BE2C (cell line): ENCODE data around the gene PLCB1.

ENCODE experiments used
- DNase-seq: peaks from one replicate; pipeline ENCODE4 v3.0.0-alpha.2; 2020
- H3K27me3 ChIP-seq: fragments of 250-450 bp; sonication (Bioruptor Pico); 2 replicates; pipeline ENCODE4 v1.5.1; 2020; ENCODE audit warnings: mild to moderate bottlenecking
- H3K36me3 ChIP-seq: fragments of 250-450 bp; sonication (Bioruptor Pico); 2 replicates; pipeline ENCODE4 v1.5.1; 2020; ENCODE audit warnings: mild to moderate bottlenecking
- H3K4me1 ChIP-seq: fragments of 250-450 bp; sonication (Bioruptor Pico); 2 replicates; pipeline ENCODE4 v1.5.1; 2020
- H3K4me3 ChIP-seq: 2 replicates; pipeline ENCODE4 v1.5.1; 2011; ENCODE audit warnings: low read depth, low read length
- H3K9me3 ChIP-seq: fragments of 250-450 bp; sonication (Bioruptor Pico); 2 replicates; pipeline ENCODE4 v1.5.1; 2020
- TF ChIP-seq, protein P1 (sequence below): IDR thresholded peaks from 2 replicates; pipeline ENCODE4 v1.5.1; 2012; ENCODE audit warnings: mild to moderate bottlenecking, low read depth, low read length

Gene PLCB1

DNA sequence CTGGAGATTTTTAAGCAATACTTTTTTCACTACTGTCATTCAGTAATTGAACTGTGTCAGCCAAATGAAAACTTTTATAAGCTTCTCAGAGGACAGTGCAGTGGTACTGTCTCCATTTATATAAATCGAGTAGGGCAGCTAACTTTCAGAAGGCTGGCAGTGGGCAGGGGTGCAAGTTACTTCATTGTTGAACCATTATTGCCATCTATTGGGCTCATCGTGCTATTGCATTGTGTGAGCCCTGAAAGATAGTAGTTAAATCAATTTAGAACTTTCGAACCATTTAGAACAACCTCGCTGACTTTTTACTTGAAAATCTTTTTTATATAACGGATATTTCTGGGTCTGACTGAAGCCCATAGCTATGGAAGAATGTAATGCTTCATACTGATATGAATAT, 589.0 kb downstream of the PLCB1 start:
- TF ChIP-seq, protein P1, sequence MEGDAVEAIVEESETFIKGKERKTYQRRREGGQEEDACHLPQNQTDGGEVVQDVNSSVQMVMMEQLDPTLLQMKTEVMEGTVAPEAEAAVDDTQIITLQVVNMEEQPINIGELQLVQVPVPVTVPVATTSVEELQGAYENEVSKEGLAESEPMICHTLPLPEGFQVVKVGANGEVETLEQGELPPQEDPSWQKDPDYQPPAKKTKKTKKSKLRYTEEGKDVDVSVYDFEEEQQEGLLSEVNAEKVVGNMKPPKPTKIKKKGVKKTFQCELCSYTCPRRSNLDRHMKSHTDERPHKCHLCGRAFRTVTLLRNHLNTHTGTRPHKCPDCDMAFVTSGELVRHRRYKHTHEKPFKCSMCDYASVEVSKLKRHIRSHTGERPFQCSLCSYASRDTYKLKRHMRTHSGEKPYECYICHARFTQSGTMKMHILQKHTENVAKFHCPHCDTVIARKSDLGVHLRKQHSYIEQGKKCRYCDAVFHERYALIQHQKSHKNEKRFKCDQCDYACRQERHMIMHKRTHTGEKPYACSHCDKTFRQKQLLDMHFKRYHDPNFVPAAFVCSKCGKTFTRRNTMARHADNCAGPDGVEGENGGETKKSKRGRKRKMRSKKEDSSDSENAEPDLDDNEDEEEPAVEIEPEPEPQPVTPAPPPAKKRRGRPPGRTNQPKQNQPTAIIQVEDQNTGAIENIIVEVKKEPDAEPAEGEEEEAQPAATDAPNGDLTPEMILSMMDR = peak; percentile 91

DNA sequence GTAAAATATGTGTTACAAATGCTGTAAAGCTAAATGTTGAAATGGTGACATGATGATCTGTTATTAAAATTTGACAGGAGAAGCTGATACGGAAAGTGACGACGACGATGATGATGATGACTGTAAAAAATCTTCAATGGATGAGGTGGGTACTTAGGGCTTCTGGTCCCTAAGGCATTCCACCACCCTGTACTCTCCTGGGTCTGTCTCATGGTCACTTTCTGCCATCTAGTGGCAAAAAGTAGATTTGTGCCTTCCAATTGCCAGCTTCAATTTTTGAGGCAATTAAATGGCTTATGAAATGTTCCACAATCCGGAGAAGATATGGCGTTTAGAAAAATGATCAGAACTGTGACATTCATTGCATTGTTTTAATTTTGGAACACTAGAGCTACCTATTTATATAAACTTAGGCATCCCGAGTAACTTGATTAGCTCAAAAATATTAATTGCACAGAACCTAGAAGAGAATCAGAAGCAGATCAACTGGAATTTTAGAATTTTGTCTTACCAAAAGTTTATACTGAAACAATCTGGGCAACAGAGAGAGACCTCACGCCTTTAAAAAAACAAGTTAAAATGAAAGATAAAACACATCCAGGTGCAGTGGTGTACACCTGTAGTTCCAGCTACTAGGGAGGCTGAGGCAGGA, 590.3 kb downstream of the PLCB1 start:
- DNase-seq = peak; percentile 62
- no peaks in the 10 kb centered on the region for H3K27me3 ChIP-seq
- TF ChIP-seq, protein P1 = peak; percentile 92
- H3K36me3 ChIP-seq = no peaks in the 10 kb centered on the region
- H3K4me3 ChIP-seq = no peak overlapping the region
- H3K9me3 ChIP-seq = no peaks in the 10 kb centered on the region
- H3K4me1 ChIP-seq = no peaks in the 10 kb centered on the region; the same call in 1 of the 2 replicates

More for the DNA sequence above, 589.0 kb downstream of the PLCB1 start:
- Histone ChIP-seq H3K4me1 (no peaks in the 10 kb centered on the region; the same call in 1 of the 2 replicates), H3K9me3 (no peaks in the 10 kb centered on the region), H3K4me3 (no peak overlapping the region), H3K36me3 (no peaks in the 10 kb centered on the region), H3K27me3 (no peaks in the 10 kb centered on the region)
- peak; percentile 68 for DNase-seq

DNA sequence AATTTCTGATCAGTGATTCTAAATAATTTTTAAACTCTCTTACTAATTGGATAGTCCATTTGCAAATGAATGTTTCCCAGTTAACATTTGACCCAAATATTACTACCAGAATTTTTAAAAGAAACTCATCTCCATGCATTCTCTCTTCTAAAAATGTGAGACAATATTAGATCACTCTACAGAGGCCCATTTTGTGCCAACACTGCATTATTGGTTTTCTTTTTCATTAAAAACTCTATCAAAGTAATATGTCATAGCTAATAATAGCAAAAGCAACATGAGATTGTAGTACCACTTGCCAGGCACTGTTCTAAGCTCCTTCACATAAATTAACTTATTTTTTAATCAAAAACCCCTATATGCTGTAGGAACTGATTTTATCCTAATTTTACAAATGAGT, 591.2 kb downstream of the PLCB1 start:
- H3K27me3 ChIP-seq = no peaks in the 10 kb centered on the region
- H3K4me1 ChIP-seq = no peaks in the 10 kb centered on the region; the same call in 1 of the 2 replicates
- no peak for DNase-seq
- no peaks in the 10 kb centered on the region for H3K9me3 ChIP-seq
- TF ChIP-seq, protein P1 = no peak
- H3K4me3 ChIP-seq = no peak overlapping the region
- H3K36me3 ChIP-seq = no peaks in the 10 kb centered on the region

DNA sequence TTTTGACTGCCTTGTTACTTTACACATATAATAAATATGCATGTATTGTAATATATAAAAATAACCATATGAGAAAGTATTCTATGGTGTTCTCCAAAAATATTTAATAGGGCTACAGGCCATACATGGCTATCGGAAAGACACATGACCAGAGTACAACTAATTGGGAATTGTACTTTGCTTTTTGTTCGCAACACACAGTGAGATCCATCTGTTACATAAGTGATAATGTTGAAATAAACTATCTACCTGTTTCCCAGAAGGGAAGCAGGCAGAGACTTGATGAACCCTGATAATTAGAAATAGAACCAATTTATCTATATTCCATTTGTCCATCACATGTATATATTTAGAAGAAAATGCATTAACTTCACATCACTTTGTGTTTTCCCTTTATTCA, 592.8 kb downstream of the PLCB1 start:
- Histone ChIP-seq H3K9me3 (no peaks in the 10 kb centered on the region), H3K36me3 (no peaks in the 10 kb centered on the region), H3K27me3 (no peaks in the 10 kb centered on the region), H3K4me1 (no peaks in the 10 kb centered on the region; the same call in 1 of the 2 replicates), H3K4me3 (no peak overlapping the region)
- DNase-seq = no peak
- TF ChIP-seq, protein P1 = no peak

DNA sequence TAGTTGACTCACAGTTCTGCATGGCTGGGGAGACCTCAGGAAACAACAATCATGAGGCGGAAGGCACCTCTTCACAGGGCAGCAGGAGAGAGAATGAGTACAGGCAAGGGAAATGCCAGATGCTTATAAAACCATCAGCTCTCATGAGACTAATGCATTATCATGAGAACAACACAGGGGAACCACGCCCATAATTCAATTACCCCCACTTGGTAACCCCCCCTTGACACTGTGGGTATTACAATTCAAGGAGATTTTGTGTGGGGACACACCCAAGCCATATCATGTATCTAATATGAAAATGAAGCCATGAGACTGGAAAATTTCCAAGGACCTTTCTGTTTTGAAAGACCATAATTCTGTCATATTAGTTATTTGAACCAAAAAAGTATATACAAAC, 594.4 kb downstream of the PLCB1 start:
- Histone ChIP-seq H3K9me3 (no peaks in the 10 kb centered on the region), H3K4me1 (no peaks in the 10 kb centered on the region; the same call in 1 of the 2 replicates), H3K36me3 (no peaks in the 10 kb centered on the region), H3K27me3 (no peaks in the 10 kb centered on the region), H3K4me3 (no peak overlapping the region)
- TF ChIP-seq, protein P1 = no peak
- DNase-seq = no peak

DNA sequence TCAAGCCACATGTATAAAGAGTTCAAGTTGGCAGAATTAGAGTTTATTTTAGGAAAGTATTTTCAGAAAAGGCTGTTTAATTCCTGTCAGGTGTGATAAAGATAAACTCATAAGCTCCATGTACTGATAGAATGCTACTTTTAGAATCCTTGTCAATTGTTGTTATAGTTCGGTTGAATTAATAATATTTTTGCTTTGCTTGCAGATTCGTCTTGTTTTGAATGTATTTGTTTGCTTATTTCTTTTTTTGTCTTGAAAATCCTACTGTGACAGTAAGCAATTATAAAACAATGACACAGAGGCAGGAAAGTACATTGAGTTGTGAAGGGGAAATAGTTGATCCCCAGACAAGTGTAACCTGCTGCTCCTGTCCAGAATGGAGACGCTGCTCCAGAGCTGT, 602.9 kb downstream of the PLCB1 start:
- DNase-seq = no peak
- TF ChIP-seq, protein P1 = no peak
- Histone ChIP-seq H3K4me3 (no peak overlapping the region), H3K27me3 (no peaks in the 10 kb centered on the region), H3K4me1 (no peaks in the 10 kb centered on the region), H3K9me3 (no peaks in the 10 kb centered on the region), H3K36me3 (peaks cover 11% of the 10 kb centered on the region)
